Measurements from ENCODE around the gene FPR3.

Gene FPR3

DNA sequence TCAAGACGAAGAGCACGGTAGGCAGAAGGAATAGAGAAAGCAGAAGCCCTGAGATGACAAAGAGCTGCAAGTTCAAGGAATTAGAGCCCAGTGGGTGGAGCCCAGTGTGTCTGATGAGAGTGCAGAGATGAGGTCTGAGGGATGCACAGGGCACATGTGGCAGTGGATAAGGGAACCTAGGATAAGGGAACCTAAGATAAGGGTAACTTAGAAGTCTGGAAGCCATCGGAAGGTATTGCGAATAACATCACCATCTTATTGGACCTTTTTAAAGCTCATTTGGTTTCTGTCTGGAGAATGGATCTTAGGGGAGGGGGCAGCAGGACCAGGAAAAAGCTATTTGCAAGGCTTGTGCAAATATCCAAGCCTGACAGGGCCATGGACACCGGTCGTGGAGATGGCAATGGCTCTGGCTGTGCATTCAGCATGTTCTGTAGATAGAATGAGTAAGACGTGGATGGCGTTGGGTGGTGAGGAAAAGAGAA, 1.3 kb downstream of the FPR3 start:
- DNase-seq (ENCODE audit: insufficient read length, low spot score), result no peak
- TF ChIP-seq, protein P1, sequence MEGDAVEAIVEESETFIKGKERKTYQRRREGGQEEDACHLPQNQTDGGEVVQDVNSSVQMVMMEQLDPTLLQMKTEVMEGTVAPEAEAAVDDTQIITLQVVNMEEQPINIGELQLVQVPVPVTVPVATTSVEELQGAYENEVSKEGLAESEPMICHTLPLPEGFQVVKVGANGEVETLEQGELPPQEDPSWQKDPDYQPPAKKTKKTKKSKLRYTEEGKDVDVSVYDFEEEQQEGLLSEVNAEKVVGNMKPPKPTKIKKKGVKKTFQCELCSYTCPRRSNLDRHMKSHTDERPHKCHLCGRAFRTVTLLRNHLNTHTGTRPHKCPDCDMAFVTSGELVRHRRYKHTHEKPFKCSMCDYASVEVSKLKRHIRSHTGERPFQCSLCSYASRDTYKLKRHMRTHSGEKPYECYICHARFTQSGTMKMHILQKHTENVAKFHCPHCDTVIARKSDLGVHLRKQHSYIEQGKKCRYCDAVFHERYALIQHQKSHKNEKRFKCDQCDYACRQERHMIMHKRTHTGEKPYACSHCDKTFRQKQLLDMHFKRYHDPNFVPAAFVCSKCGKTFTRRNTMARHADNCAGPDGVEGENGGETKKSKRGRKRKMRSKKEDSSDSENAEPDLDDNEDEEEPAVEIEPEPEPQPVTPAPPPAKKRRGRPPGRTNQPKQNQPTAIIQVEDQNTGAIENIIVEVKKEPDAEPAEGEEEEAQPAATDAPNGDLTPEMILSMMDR (IDR thresholded peaks at IDR 0.05; ENCODE audit: insufficient read depth, missing control alignments), result no peak
- no peak for FAIRE-seq

DNA sequence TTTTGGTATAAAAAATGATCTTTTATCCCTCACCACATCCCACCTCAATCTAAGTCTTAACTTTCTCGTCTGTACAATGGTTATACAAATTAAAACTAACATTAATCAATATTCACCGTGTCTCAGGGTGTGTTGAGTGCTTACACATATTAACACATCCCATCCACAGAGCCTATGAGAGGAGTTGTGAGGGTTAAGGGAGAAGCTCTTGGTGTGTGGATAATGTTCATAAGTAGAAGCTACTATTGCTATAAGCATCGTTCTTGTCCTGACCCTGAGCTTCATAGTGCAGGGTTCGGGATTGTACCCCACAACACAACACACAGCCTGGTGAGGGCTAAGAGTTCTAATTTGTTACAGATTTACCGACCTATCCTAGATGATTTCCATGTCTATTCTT, 2.5 kb downstream of the FPR3 start:
- FAIRE-seq, result no peak
- DNase-seq (ENCODE audit: insufficient read length, low spot score), result no peak
- TF ChIP-seq, protein P1 (IDR thresholded peaks at IDR 0.05; ENCODE audit: insufficient read depth, missing control alignments), result no peak

DNA sequence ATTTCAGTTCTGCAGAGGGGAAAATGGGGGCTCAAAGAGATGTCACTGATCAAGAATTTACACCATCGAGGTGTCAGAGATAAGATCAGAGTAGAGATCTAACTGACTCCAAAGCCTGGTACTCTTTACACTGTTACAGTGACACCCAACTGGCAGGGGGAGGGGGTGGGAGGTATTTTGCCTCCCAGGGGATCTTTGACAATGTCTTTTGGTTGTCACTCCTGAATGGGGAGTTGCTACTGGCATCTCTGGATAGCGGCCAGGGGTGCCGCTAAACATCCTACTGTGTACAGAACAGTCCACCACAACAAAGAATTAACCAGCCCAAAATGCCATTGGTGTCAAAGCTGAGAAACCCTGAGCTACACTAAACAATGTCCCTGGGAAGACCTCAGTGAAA, 3.1 kb downstream of the FPR3 start:
- FAIRE-seq (no peak), DNase-seq (ENCODE audit: insufficient read length, low spot score) (no peak)
- TF ChIP-seq, protein P1 (IDR thresholded peaks at IDR 0.05; ENCODE audit: insufficient read depth, missing control alignments), result no peak

DNA sequence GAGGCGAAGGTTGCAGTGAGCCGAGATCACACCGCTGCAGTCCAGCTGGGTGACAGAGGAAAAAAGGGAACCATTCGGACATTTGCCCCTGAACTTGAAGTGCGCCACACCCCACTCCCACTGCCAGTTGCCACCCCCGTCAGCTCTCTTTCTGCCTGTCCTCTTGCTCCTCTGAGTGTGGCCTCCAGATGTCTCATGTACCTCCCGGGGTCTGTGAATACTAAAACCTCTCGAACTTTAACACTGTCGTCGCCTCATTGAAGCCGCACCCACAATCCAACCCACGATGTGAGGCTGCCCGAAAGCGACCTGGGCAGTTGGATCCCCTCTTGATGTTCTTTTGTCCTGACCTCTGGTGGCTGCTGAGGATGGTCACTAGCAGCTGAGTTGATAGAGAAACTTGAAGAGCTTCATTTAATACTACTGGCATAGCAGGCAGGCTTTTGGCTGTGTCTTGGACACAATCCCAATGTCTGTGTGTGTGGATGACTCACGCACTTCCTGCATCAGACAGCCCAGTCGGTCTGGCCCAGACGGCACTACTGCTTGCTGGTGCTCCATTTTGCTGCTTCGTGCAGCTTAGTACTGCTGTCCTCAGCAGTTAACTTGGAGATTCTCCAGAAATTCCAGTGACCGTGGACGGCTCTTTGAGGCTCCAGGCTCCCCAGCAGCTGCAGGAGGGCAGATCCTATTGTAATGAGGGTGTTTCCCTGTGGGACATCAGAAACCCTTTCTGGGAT, 4.2 kb downstream of the FPR3 start:
- DNase-seq (ENCODE audit: insufficient read length, low spot score) (no peak), FAIRE-seq (no peak)
- TF ChIP-seq, protein P1 (IDR thresholded peaks at IDR 0.05; ENCODE audit: insufficient read depth, missing control alignments), result no peak

DNA sequence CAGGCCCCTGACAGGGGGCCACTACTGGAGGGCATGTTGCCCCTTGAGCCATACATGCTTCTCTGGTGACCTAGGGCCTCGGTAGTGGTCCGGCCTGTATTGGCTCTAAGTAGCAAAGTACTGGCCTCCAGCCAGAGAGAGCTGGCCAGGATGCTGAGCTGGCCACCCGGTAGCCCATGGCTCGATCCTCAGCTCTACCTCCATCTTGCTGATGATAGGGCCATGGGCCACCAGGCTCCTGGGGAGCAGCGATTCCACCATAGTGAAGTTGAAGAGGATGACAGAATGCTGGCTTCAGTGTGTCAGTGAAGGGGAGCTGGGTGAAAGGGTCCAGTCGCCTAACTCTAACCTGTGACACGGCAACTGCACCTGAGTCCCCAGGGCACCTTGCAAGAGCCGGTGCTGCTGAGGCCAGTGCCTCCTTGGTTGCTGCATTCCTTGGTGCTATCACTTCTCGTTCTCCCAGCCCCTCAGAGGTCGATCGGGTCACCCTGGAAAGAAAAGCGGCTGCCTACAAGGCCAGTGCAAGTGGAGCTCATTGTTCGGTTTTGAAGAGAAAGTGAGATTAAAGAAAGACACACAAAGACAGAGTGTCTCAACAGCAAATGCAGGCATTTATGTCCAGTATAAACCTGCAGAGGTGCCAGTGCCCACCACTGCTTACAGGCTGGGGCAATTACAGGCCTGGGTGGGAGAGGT, 5.0 kb downstream of the FPR3 start:
- no peak for DNase-seq (ENCODE audit: insufficient read length, low spot score)
- FAIRE-seq, result no peak
- TF ChIP-seq, protein P1 (IDR thresholded peaks at IDR 0.05; ENCODE audit: insufficient read depth, missing control alignments), result no peak

DNA sequence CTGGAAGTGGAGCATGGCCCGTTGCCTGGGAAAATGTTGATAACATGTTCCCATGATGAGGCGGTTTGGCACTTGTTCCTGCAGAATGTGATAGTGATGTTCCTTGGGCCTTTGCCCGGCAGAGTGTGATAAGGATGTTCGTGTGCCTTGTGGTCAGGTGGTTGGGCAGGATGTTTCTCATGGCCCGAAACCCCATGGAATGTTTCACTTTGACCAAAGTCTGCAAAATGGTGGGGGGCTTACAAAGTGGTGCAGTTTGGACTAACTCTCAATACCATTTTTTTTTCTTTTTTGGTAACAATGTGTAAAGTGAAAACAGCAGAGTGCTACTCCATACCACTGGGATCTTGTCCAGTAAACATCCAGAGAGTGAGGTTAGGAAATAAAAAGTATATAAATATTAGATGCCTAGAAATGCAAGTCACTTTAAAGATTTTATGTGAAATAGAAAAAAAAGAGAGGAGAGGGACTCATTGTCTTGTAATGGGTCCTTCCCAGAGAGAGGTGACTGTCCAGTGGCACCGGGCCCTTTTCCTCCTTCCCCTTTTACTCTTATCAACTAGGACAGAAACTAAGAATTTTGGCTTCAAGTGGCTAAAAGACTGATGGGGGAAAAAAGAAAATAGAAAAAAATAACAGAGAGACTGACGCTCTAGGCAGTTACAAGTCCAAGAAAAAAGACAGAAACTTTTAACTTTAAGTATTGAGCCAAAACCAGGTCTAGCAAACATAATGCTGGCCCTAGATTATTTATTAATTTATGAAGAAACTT, 5.7 kb downstream of the FPR3 start:
- TF ChIP-seq, protein P1 (IDR thresholded peaks at IDR 0.05; ENCODE audit: insufficient read depth, missing control alignments), result no peak
- DNase-seq (ENCODE audit: insufficient read length, low spot score) (no peak), FAIRE-seq (no peak)
